ENCODE measurements around the gene WDR74.
"Not testable (repeated sequence)": the region's sequence is repeated elsewhere in the genome, so short reads cannot be mapped to it uniquely, and the experiment has no call there.

The WDR74 gene

GRCh38 chr11:62859281-62859703 is 19.9 kb upstream of the WDR74 start:
- DNase-seq = not testable (repeated sequence)

DNA sequence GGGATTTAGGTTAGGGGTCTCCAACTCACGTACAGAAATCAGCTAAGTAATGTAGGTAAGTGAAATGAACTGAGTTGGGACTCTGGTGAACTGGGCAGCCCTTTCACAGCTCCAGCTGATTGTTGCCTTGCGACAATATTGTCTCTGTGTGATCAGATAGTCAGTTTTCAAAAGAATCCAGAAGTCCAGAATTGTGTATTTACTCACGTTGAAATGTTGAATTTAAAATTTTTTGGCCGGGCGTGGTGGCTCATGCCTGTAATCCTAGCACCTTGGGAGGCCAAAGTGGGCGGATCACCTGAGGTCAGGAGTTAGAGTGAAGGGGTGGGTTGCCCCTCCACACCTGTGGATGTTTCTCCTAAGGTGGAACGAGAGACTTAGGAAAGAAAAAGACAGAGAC is 18.8 kb upstream of the WDR74 start:
- no peak for DNase-seq

DNA sequence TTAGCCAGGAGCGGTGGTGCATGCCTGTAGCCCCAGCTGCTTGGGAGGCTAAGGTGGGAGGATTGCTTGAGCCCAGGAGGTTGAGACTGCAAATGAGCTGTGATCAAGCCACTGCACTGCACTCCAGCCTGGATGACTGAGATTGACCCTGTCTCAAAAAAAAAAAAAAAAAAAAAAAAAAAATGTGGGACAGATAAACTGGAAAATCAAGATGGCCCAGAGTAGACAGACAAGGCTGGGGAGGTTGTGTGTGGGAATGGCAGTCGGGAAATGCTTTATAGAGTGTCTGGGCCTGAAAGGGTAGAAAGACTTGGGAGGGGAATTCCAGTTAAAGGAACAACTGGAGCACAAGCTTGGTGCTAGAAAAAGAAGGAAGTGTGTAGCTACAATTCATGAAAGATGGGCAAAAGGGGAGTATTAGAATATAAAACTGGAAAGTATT is 18.2 kb upstream of the WDR74 start:
- DNase-seq = no peak

DNA sequence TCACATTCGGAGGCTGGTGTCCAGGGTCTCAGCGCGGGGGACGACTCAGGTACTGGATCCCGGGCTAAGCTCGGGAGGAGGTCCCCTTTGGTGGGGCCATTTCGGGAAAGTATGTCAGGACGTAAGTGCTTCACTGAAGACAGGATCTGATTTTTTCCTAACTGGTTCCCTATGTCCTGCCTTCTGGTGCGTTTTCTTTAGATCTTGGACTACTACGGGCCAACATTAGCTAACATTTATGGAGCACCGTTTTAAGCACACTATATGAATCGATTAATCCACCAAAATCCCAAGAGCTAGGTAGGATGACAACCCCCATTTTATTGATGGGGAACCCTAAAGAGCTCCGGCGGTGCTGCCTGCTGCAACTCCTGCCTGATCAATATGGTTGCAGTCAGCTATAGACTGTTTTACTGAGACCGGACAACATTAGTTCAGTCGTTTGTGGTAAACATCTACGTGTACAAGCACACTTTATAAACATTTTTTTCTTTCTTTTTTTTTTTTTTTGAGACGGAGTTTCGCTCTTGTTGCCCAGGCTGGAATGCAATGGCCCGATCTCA is 17.0 kb upstream of the WDR74 start:
- DNase-seq = no peak

DNA sequence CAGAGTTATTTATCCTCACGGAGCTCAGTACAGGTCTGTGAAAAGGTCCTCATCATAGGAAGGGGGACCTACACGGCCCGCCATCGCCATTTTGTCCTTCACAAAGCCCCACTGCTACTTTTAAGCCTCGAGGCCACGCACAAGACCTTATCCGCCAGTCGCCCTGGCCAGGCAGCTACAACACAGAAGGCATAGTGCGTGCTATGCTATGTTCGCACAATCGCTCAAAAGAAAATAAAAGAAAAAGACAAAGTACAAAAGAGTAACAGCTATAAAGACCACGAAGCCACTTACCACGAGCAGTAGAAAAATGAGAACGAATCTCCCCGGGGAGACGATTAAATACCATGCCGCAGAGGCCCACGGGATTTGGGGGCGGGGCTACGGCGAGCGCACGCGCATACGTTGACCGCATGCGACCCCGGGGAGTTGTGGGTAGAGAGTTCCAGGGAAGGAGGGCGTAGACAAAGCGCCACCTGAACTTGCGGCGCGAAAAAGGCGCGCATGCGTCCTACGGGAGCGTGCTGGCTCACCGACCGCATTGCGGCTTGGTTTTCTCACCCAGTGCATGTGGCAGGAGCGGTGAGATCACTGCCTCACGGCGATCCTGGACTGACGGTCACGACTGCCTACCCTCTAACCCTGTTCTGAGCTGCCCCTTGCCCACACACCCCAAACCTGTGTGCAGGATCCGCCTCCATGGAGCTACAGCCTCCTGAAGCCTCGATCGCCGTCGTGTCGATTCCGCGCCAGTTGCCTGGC is 16.4 kb upstream of the WDR74 start:
- DNase-seq = peak; percentile 97 to 99

- DNase-seq = no peak
These were observed 15.6 kb upstream of the WDR74 start for GRCh38 chr11:62854825-62855570.

GRCh38 chr11:62854013-62854824 is 14.8 kb upstream of the WDR74 start:
- no peak for DNase-seq

GRCh38 chr11:62853279-62853965 is 14.0 kb upstream of the WDR74 start:
- no peak for DNase-seq

DNA sequence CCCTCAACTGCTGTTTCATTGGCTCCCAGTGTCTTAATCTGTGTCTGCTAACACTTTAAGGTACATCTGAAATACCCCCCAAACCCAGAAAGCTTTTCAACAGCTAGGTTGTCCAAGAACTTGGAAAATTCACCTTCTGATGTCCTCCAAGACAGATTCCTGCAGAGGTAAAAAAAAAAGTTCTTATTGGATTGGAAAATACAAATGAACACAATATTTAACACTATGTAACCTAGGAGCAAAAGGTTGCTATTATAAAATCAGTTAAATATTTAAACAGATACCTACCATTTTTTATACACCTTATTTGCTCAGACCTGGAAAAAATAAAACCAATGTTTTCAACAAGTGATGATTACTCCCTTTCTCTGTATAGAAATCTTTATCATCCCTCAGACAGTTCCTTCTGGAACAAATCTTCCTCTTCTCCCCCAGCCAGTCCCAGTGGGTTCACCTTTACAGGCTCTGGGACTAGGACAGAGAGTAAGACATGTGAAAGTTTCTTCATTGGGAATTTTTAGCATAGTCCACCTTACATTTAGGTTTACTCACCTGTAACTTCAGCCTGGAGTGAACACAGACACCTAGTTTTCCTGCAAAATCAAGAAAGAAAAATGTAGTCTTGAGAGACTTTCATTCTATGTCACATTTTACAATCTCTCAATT is 13.3 kb upstream of the WDR74 start:
- no peak for DNase-seq

DNA sequence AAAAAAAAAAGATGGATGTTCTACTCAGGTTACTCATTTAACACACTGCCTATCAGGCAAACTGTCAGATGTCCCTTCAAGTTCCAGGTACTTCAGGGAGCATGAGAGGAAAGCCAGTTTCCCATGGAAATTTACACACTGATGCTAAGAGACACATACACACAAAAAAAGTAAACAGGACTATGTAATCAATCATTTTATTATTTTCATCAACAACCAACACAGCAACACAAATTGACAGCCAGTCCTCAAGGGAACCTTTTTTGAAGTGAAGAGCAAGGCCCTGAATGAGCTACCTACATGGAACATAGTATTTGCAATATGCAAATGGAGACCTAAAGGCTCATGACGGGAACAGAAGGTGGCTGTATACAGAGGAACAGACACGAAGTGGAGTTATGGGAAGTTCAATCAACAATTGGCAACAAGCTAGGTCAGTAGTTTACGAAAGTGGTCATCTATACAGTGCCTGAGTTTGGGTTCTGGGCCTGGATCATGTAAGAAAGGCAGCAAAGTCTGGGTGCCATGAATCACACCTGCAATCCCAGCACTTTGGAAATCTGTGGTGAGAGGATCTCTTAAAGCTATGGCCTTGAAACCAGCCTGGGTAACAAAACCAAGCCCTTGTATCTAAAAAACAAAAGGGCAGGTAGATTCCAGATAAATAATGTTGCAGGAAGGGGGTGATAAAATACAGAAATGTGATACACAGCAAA is 12.6 kb upstream of the WDR74 start:
- DNase-seq = no peak

GRCh38 chr11:62850911-62851806 is 11.8 kb upstream of the WDR74 start:
- peak in 1 of 2 experiments; percentile 34 for DNase-seq

- no peak for DNase-seq
These were observed 8.5 kb upstream of the WDR74 start for GRCh38 chr11:62847767-62848314.

DNA sequence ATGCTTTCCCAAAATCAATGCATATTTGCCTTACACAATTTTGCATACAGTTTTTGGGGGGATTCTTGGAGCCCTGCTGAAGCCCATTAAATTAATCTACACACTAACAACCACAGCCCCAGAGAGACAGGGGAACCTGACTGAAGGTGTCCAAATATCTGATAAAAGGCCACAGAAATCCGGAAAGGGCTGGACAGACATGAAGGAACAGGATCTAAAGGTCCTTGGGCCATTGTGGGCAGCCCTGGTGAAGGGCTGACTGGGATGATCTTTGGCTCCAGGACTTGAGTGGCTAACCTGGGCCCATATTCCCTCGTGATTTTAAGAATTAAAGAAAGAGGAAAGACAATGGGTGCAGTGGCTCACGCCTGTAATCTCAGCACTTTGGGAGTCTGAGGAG is 6.8 kb upstream of the WDR74 start:
- DNase-seq = no peak

- DNase-seq = no peak
These were observed 4.8 kb upstream of the WDR74 start for GRCh38 chr11:62844154-62844553.

- DNase-seq = no peak
These were observed 4.1 kb upstream of the WDR74 start for GRCh38 chr11:62843466-62843865.

DNA sequence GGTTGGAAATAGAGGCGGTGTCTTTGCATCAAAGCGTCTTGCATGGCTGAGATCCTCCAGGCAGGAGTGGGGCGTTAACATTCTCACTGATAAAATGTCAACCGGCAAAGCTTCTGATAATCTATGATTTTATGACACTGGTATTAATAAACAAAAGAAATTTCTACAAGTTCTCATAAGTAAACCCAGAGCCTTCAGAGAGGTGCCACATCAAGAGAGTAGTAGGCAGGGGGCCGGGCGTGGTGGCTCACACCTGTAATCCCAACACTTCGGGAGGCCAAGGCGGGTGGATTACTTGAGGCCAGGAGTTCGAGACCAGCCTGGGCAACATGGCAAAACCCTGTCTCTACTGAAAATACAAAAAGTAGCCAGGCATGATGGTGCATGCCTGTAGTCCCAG is 3.5 kb upstream of the WDR74 start:
- DNase-seq = not testable (repeated sequence)

DNA sequence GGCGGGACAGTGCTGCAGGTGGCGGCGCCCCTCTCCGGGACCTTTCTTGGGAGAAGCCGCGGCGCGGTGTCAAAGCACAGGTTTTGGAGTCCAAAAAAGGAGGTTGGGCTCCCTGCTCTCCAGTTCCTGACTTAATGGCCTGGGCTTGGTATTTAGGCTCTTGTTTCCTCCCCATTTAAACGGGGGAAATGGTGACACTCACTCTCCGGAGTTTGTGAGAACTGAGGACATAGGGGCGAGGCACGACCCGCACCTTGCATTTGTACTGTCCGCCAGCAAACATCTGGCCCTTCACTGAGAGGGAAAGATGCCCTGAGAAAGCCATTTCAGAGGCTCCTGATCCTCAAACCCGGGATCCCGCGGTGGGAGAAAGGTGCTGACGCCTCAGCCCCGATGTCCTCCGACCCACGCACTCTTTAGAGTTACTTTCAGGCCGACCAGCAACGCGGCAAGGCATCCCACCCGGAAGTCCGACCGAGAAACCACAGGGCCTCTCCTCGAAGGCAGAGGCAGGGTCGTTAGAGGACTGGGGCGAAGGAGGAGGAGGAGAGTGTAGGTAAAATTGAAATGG is 2.9 kb upstream of the WDR74 start:
- DNase-seq = no peak

- DNase-seq = peak; percentile 99
These were observed 2.2 kb upstream of the WDR74 start for GRCh38 chr11:62841361-62842170.
